ENCODE measurements around the gene PRDM11.
A peak's percentile ranks its signal among the peaks of the same experiment; 100 is the strongest.
"Not testable (repeated sequence)": the region's sequence is repeated elsewhere in the genome, so short reads cannot be mapped to it uniquely, and the experiment has no call there.

PRDM11 gene

GRCh38 chr11:45237711-45238315, 91.4 kb downstream of the PRDM11 start:
- DNase-seq (ENCODE audit: low read depth) = no peak

GRCh38 chr11:45238724-45239123, 92.3 kb downstream of the PRDM11 start:
- no peak for DNase-seq (ENCODE audit: low read depth)

DNA sequence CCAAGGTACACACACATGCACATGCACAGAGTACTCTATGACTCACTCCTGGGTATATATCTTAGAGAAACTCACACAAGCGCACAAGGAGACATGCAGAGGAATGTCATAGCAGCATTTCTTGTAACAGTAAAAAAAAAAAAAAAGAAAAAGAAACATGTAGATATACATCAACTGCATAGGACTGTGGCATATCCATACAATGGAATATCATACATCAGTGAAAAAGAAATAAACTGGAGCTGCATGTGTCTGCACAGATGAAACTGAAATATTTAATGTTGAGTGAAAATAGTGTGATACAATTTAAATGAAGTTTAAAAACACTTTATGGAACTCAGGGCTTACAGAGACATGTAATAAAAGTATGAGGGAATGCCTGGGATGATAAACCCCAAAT, 93.3 kb downstream of the PRDM11 start:
- DNase-seq (ENCODE audit: low read depth) = no peak

DNA sequence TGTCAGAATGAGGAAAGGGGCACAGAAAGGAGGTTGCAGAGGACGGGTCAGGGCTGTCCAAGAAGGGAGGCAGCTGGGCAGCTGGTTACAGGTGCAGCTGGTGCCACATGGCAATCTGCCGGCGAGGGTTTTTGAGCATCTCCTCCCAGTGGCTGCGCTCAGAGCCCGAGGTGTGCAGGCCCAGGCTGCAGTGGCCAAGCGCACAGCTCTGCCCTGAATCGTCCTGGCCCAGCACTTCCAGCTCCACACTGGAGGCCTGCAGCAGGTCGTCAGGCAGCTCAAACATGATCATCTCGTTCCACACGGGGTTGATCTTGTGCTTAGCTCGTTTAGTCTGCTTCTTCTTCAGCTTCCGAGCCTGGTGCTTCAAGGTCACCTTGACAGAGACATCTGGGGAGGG, 97.5 kb downstream of the PRDM11 start:
- DNase-seq (ENCODE audit: low read depth) = no peak

DNA sequence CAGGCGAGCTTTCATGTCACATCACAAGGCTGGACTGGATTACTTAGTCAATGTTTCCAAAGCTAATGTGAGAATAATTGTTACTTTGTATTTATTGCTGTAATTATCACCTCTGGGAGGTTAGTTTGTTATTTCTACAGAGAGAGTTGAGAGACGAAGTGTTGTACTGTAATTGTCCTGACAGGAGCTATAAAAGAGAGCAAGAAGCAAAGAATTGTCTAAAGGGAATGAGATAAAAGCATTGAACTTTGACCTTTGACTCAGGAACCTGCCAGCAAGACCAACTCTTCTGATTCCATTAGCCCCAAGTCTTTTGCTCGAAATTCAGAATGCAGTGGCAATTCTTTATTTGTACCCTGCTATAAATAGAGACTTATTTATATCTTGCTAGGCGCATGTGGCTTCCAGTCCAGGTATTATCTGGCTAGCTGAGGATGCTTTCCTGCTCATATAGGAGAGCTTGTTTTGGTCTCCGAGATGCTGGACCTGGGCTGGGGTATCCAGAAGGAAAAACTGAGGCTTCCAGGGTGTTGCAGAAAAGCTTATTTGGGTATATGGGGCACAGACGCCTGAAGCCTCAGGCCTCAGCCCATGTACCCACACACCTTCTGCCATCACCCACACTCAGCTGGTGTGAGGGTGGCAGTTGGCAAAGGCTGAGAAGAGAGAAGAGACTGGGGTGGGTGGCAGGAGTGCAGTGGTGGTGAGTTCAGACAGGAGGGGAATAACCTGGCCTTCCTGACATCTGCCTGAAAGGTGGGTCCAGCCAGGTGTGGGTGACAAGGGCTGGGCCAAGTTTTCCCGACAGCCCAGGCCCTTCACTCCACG, 99.0 kb downstream of the PRDM11 start:
- no peak for DNase-seq (ENCODE audit: low read depth)

DNA sequence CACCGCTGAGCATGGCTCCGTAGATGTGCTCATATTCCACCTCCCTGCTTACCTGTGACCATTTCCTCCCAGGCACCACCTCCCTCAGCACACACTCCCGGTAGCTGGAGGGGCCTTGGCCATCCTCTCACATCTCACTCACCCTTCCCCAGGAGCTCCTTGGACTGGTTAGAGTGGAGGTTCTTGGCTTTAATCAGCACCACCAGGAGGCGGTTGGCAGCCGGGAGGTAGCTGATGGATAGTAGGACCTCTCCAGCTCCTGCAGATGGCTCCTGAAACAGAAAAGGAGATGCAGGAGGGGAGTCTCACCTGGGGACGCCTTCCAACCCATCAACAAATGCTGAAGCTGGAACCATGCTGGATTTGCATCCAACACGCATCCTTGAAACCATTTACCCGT, 99.8 kb downstream of the PRDM11 start:
- DNase-seq (ENCODE audit: low read depth) = no peak

GRCh38 chr11:45247433-45247832, 101.0 kb downstream of the PRDM11 start:
- DNase-seq (ENCODE audit: low read depth) = no peak

- DNase-seq (ENCODE audit: low read depth) = no peak
These were observed 102.1 kb downstream of the PRDM11 start for GRCh38 chr11:45248501-45249011.

DNA sequence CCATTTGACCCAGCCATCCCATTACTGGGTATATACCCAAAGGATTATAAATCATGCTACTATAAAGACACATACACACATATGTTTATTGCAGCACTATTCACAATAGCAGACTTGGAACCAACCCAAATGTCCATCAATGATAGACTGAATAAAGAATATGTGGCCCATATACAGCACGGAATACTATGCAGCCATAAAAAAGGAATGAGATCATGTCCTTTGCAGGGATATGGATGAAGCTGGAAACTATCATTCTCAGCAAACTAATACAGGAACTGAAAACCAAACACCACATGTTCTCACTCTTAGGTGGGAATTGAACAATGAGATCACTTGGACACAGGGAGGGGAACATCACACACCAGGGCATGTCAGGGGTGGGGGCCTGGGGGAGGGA, 102.9 kb downstream of the PRDM11 start:
- not testable (repeated sequence) for DNase-seq (ENCODE audit: low read depth)

- DNase-seq (ENCODE audit: low read depth) = no peak
These were observed 103.7 kb downstream of the PRDM11 start for GRCh38 chr11:45250035-45250718.

DNA sequence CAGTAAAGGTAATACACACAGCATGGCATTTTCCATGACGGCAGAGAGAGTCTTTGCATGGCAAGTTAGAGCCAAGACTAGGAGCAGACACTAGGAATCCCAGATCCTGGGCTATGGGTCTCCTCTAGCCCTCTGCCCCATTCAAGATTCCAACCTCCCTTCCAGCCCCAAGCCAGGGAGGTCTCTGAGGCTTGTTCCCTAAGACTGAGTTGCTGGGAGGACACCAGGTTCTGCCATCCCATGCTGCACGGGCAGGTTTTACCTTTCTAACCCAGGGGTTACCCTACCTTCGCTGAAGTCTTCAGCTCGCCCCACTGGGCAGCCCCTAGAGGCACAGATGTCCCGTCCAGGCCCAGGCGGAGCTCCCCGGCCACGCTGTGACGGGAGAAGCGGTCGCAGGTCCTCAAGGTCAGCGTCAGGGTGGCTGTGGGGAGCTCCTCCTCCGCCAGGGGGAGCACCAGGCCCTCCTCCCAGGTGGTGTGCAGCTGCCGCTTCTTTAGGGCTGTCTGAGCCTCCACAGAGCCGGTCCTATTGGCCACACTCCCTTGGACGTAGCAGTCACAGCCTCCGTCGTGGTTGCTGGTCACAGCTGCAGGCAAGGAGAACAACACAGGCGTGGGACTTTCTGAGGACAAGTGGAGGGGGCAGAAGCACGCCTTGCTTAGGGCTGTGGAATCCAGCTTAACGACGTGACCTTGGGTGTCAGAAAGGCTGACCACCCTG, 105.9 kb downstream of the PRDM11 start:
- no peak for DNase-seq (ENCODE audit: low read depth)

- DNase-seq (ENCODE audit: low read depth) = no peak
These were observed 106.4 kb downstream of the PRDM11 start for GRCh38 chr11:45252877-45253276.

- DNase-seq (ENCODE audit: low read depth) = no peak
These were observed 107.2 kb downstream of the PRDM11 start for GRCh38 chr11:45253640-45254039.

- no peak for DNase-seq (ENCODE audit: low read depth)
These were observed 107.6 kb downstream of the PRDM11 start for GRCh38 chr11:45254070-45254469.

DNA sequence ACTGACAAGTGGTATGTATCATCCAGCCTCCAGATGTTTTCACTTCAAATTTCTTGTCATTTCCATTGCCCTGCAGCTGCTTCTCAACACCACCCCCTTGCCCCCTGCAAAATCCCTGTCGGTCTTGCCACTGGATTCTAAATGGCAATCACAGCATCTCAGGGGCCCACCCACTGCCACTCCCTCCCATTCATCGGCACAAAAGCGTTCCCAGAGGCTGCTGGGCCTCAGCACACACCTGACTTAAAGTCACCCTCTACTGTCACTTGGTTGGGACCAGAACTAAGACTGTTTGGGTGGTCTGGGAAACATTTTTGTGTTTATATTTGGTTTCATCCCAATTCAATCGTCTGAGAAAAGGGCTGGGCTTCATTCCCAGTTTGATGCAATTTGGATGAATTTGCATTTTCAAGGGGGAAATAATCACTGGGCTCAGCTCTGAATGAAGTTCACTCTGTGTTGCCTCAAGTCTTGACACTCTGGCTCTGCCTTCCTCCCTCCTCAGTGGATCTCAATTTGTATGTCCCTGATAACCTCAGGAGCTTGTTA, 112.6 kb downstream of the PRDM11 start:
- no peak for DNase-seq (ENCODE audit: low read depth)

DNA sequence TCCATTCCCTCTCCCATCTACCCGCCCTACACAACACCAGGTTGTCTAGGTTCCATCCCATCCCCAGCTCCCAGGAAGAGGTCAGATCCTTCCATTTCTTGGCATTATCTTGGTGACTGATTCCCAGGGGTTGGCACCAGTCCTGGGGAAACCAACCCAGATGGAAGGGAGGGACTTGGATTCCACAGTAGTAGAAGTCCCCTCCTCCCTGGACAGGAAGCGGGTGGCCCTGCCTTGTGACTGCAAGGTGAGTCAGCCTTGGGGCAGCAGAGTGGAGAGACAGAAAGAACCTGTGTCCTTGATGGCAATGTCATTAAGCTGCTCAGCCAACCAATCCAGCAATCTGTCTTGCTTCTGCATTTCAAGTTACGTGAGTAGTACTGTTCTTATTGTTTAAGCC, 113.2 kb downstream of the PRDM11 start:
- no peak for DNase-seq (ENCODE audit: low read depth)

- no peak for DNase-seq (ENCODE audit: low read depth)
These were observed 113.6 kb downstream of the PRDM11 start for GRCh38 chr11:45260071-45260470.

GRCh38 chr11:45262900-45263299, 116.5 kb downstream of the PRDM11 start:
- DNase-seq (ENCODE audit: low read depth) = no peak

DNA sequence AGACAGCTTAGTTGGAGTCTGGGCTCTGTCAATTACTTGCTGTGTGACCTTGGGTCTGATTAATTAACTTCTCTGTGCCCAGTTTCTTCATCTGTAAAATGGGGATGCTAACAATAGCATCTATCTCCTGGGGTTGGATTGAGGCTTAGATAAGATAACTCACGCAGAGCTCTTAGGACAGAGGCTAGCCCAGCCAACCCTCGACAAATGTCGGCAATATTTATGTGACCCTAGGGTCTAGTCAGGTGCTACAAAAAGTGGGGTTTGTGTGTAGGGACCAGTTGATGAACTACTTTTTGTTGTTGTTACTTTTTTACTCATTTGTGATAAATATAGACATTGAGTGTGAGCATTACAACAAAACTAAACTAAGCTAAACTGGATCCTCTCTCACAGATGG, 117.3 kb downstream of the PRDM11 start:
- no peak for DNase-seq (ENCODE audit: low read depth)

DNA sequence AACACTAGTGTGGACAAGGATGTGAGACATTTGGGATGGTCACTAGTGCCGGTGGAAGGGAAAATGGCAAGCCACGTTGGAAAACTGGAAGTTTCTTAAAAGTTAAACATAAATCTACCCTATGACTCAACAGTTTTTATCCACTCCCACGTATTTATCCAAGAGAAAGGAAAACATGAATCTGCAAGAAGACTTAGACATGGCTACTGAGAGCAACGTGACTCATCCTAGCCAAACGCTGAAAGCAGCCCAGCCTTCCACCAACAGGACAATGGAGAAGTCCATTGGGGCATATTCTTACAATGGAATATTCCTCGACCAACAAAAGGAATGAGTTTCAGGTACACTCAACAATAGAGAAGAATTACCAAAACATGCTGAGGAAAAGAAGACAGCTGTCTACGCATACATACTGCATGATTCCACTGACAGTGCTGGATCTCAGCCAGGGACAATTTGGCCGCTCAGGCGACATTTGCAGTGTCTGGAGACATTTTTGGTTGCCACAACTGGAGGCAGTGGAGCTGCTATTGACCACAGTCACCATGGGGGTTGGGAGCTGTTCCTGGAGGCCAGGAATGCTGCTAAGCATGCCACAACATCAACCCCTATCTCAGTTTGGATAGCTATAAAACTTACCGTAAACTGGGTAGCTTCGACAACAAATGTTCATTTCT, 118.5 kb downstream of the PRDM11 start:
- peak; percentile 41 for DNase-seq (ENCODE audit: low read depth)

DNA sequence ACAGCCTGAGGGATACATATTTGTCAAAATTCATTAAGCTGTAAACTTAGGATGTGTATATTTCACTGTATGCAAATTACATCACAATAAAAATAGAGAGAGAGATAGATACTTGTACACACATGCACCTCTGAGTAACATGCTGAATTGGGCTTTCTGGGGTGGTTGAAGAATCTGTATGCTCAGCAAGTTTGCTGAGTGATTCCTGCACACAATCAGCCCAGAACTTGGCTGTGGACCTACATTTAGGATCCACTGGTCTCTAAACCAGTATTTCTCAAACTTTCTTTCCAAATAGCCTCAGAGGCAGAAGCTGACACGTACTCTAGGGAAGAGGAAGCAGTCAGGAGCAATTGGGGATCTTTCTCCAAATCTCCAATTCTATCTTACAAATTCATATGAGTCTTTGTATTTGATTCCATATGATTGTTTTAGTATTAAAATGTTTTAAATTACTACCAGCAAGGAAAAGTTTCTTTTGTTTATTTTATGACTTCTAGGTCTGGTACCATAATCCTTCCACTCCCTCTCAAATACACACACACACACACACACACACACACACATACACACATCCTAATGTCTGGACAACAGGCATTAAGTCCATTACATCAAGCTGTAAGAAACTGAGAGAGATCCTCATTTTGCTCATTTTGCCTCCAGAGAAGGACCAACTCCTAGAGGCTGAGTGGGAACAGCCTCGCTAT, 119.7 kb downstream of the PRDM11 start:
- DNase-seq (ENCODE audit: low read depth) = no peak
